Astrocyte of the spinal cord (primary cell): Measurements from ENCODE around the gene PPP4R1.

Source experiments
- DNase-seq: peaks from one replicate; pipeline ENCODE4 v3.0.0; 2011; ENCODE audit warnings: low read depth, low spot score
- H3K4me3 ChIP-seq: 2 replicates; pipeline ENCODE4 v1.5.1; 2011; ENCODE audit warnings: low read depth, mild to moderate bottlenecking, low read length, moderate library complexity
- in situ Hi-C: cut with HindIII; loops from 2 replicates; pipeline ENCODE4 v1.10.0; 2017; ENCODE audit warnings: low sequenced_read_pairs
- TF ChIP-seq, protein P1 (sequence below): IDR thresholded peaks from 2 replicates; pipeline ENCODE4 v1.5.1; 2012; ENCODE audit warnings: low read depth, mild to moderate bottlenecking, low read length, inconsistent platforms

PPP4R1 gene

DNA sequence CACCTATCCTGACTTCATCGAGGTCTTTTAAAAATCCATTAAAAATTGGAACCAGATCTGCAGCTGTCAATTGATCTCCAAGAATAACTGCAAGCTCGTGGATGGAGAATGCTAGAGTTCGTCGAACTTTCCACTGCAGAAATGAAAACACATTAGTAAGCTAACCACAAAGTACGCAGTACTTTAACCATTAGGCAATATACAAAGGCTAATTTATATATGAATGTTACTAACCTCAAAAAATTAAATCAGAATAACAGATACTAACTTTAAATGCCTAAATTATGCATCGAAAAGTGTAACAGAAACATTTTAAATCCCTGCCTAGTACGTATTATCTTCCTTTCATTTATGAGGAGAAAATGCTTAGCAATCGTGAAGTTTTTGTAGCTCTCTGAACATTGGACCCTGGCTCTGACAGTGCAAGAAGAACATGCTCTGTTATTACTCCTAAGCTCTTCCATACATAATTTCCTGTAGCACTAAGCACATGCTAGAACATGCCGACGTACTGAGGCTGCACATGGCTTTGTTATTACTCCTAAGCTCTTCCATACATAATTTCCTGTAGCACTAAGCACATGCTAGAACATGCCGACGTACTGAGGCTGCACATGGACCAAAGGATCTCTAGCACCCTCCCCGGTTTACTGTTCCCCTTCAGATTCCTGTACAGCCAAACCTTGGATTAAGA, 57.0 kb downstream of the PPP4R1 start:
- in situ Hi-C loops, result no loop called here
- no peak for DNase-seq
- TF ChIP-seq, protein P1, sequence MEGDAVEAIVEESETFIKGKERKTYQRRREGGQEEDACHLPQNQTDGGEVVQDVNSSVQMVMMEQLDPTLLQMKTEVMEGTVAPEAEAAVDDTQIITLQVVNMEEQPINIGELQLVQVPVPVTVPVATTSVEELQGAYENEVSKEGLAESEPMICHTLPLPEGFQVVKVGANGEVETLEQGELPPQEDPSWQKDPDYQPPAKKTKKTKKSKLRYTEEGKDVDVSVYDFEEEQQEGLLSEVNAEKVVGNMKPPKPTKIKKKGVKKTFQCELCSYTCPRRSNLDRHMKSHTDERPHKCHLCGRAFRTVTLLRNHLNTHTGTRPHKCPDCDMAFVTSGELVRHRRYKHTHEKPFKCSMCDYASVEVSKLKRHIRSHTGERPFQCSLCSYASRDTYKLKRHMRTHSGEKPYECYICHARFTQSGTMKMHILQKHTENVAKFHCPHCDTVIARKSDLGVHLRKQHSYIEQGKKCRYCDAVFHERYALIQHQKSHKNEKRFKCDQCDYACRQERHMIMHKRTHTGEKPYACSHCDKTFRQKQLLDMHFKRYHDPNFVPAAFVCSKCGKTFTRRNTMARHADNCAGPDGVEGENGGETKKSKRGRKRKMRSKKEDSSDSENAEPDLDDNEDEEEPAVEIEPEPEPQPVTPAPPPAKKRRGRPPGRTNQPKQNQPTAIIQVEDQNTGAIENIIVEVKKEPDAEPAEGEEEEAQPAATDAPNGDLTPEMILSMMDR, result no peak
- H3K4me3 ChIP-seq, result no peak overlapping the region

DNA sequence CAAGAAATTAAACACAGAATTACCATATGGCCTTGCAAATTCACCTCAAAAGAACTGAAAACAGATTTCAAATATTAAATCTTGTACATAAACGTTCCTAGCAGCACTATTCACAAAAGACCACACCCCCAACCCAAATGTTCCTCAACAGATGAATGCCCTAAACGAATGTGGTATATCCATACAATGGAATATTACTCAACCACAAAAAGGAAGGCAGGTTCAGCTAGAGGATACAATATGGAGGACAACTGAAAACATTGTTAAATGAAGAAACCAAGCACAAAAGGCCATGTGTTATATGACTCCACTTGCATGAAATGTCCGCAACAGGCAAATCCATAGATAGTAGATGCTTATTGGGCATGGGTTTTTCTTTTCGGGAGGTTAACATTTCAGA, 61.7 kb downstream of the PPP4R1 start:
- in situ Hi-C loops, result no loop called here
- no peak overlapping the region for H3K4me3 ChIP-seq
- DNase-seq, result no peak
- TF ChIP-seq, protein P1, result no peak

DNA sequence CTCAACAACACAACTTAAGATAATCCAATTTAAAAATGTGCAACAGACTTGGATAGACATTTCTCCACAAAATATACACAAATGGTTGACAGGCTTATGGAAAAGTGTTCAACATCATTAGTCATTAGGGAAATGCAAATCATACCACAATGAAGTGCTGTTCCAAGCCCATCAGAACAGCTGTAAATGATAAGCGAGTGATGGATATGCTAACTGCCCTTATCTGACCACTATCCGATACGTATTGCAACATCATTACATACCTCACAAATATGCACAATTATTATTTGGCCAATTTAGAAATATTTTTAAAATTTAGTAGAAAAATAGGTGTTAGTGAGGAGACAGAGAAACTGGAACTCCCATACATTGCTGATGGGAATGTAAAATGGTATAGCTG, 62.2 kb downstream of the PPP4R1 start:
- TF ChIP-seq, protein P1, result no peak
- no peak for DNase-seq
- no peak overlapping the region for H3K4me3 ChIP-seq
- in situ Hi-C loops, result no loop called here

DNA sequence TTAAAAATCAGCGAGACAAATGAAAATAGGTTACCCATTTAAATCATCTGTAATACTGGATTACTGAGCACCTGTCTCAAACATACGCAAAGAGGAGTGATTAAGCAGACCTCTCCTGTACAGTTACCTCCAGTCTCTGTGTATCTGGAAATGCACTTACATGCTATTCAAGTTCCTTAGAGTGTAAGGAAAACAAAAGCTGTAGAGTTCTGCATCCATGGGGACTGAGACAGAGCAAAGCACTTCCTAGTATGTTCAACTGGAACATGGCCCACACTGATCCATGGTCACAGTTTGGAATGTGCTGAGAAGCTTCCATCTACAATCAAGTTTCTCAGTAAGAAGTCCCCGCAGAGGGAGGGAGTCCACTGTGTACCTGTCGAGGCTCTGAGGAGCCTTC, 63.9 kb downstream of the PPP4R1 start:
- TF ChIP-seq, protein P1, result no peak
- in situ Hi-C loops, result no loop called here
- no peak for DNase-seq
- H3K4me3 ChIP-seq, result no peak overlapping the region

DNA sequence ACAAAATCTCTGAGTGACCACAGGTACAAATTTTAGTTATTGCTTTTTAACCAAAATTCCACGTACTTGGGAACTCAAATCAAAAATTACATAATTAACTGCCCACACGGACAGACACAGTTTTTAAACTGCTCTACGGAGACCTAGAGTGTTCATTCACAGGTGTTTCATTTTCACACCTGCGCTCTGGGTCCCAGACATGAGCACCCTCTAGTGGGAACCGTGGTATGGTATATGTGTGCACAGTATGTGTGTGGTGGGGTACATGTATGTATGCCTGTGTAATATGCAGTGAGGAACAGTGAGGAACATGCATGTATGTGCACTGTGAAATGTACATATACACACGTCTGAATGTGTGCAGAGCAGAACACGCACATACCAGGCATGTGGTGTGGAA, 65.0 kb downstream of the PPP4R1 start:
- in situ Hi-C loops, result no loop called here
- H3K4me3 ChIP-seq, result no peak overlapping the region
- TF ChIP-seq, protein P1, result peak; percentile 13
- no peak for DNase-seq

DNA sequence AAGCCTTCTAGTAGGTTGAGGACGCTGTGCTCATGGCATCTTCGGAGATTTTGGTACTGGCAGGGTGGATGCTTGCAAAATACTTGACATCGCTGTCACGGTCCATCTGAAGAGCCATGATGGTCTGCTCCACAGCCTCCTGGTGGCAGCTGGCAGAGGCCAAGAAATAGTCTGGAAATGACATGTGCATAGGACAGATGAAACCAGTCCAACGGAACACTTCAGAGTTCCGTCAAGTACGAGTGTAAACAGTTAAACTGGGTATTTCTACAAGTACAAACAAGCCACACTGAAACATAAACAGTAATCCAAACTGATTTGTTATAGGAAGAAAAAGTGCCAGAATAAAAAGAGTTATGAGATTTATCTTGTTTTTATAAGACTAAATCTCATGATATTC, 66.6 kb downstream of the PPP4R1 start:
- in situ Hi-C loops, result no loop called here
- H3K4me3 ChIP-seq, result no peak overlapping the region
- TF ChIP-seq, protein P1, result no peak
- DNase-seq, result no peak
